ENCODE measurements around the gene CCDC167. TPM values are rescaled to one million over a fixed set of nuclear protein-coding genes. Genes with fewer than 3 reads are reported as not detected.
"Not testable (repeated sequence)": the region's sequence is repeated elsewhere in the genome, so short reads cannot be mapped to it uniquely, and the experiment has no call there.

The CCDC167 gene
- total RNA-seq, 4 donors from 2014 or later, result 8.7 to 47.6 (median 18.5) TPM; not detected in 1

- no peaks in the 10 kb centered on the region for H3K4me1 ChIP-seq
- no peak overlapping the region for H3K27ac ChIP-seq
- H3K4me3 ChIP-seq, result no peak overlapping the region
- intact Hi-C loops (cut with DNase I; ENCODE audit: low total_unique reads), result no loop called here
- TF ChIP-seq CTCF (IDR thresholded peaks at IDR 0.05) (no peak), POLR2A (IDR thresholded peaks at IDR 0.05) (no peak)
- no peaks in the 10 kb centered on the region for H3K9me3 ChIP-seq
- no peak for DNase-seq
- H3K27me3 ChIP-seq, result no peaks in the 10 kb centered on the region
- no peaks in the 10 kb centered on the region for H3K36me3 ChIP-seq
These were observed 2.2 kb upstream of the CCDC167 start for GRCh38 chr6:37501632-37502491.

- H3K27ac ChIP-seq; DNase-seq; H3K4me3 ChIP-seq; H3K4me1 ChIP-seq; H3K36me3 ChIP-seq; intact Hi-C loops (cut with DNase I; ENCODE audit: low total_unique reads); H3K9me3 ChIP-seq; H3K27me3 ChIP-seq: not testable (repeated sequence)
These were observed 1.2 kb upstream of the CCDC167 start for GRCh38 chr6:37500904-37501303.

- H3K4me3 ChIP-seq, result peak overlapping the region in 1 of 2 donors; percentile 51
- H3K9me3 ChIP-seq, result no peaks in the 10 kb centered on the region
- intact Hi-C loops (cut with DNase I; ENCODE audit: low total_unique reads), result no loop called here
- H3K27ac ChIP-seq, result peak overlapping the region in 1 of 2 donors; percentile 50
- no peak for DNase-seq
- H3K27me3 ChIP-seq, result no peaks in the 10 kb centered on the region
- H3K36me3 ChIP-seq, result no peaks in the 10 kb centered on the region
- no peaks in the 10 kb centered on the region for H3K4me1 ChIP-seq
- TF ChIP-seq POLR2A (IDR thresholded peaks at IDR 0.05) (no peak), CTCF (IDR thresholded peaks at IDR 0.05) (no peak)
These were observed 558 bp upstream of the CCDC167 start for GRCh38 chr6:37500294-37500608.

DNA sequence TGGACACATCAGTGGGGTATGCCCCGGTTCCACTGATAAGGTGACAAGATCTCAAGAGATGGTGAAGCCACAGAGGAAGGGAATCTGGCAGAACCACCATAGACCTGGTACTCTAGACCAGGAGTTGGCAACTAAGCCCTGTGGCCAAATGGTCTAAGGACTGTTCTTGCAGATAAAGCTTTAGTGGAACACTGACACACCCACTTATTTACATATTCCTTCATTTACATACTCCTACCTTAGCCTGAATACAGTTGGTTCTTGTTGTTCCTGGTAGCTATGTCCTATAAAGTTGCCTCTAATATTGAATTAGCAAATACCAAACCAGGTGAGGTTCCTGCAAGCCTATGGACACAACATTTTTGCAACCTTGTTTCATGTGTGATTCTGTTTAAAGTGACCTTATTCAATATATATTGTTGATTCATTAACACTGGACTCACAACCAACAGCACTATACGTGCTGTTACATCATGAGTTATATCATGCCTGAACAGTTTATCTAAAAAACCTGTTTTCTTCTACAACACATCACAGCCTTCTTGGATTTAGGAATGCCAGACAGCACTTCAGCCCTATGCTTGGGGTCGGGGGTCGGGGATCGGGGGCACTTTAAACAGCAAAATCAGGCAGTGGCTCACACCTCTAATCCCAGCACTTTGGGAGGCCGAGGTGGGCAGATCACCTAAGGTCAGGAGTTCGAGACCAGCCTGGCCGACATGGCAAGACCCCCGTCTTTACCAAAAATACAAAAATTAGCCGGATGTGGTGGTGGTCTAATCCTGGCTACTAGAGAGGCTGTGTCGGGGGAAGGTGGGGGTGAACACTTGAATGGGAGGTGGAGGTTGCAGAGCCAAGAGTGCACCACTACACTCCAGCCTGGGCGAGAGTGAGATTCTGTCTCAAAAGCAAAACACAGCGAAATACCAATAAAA lies 2.5 kb downstream of the CCDC167 start:
- TF ChIP-seq CTCF (IDR thresholded peaks at IDR 0.05) (no peak), POLR2A (IDR thresholded peaks at IDR 0.05) (no peak)
- no peaks in the 10 kb centered on the region for H3K9me3 ChIP-seq
- no peak for DNase-seq
- H3K27me3 ChIP-seq, result no peaks in the 10 kb centered on the region
- H3K4me3 ChIP-seq, result no peak overlapping the region
- H3K4me1 ChIP-seq, result no peaks in the 10 kb centered on the region
- no peak overlapping the region for H3K27ac ChIP-seq
- H3K36me3 ChIP-seq, result no peaks in the 10 kb centered on the region
- intact Hi-C loops (cut with DNase I; ENCODE audit: low total_unique reads), result no loop called here

GRCh38 chr6:37495244-37495934 lies 4.3 kb downstream of the CCDC167 start:
- no peaks in the 10 kb centered on the region for H3K9me3 ChIP-seq
- intact Hi-C loops (cut with DNase I; ENCODE audit: low total_unique reads), result no loop called here
- H3K27ac ChIP-seq, result no peak overlapping the region

More at GRCh38 chr6:37495244-37495934, 4.3 kb downstream of the CCDC167 start:
- H3K36me3 ChIP-seq, result no peaks in the 10 kb centered on the region
- DNase-seq, result no peak
- no peak overlapping the region for H3K4me3 ChIP-seq
- H3K27me3 ChIP-seq, result no peaks in the 10 kb centered on the region
- H3K4me1 ChIP-seq, result no peaks in the 10 kb centered on the region
- TF ChIP-seq CTCF (IDR thresholded peaks at IDR 0.05) (no peak), POLR2A (IDR thresholded peaks at IDR 0.05) (no peak)

All from uterus (tissue), 4 donors.